Measurements from ENCODE around the gene DSC3.

Gene DSC3

GRCh38 chr18:30969670-30970170 lies 72.8 kb downstream of the DSC3 start:
- DNase-seq = no peak

GRCh38 chr18:30967701-30968100 lies 74.8 kb downstream of the DSC3 start:
- DNase-seq = no peak

GRCh38 chr18:30965237-30965636 lies 77.3 kb downstream of the DSC3 start:
- DNase-seq = no peak

GRCh38 chr18:30960661-30961060 lies 81.9 kb downstream of the DSC3 start:
- no peak for DNase-seq

GRCh38 chr18:30957066-30957465 lies 85.5 kb downstream of the DSC3 start:
- no peak for DNase-seq

- DNase-seq = no peak
Observed at GRCh38 chr18:30954262-30954661, 88.3 kb downstream of the DSC3 start.

- no peak for DNase-seq
Observed at GRCh38 chr18:30945761-30946160, 96.8 kb downstream of the DSC3 start.

GRCh38 chr18:30944773-30945417 lies 97.6 kb downstream of the DSC3 start:
- no peak for DNase-seq

GRCh38 chr18:30940952-30941539 lies 101.5 kb downstream of the DSC3 start:
- DNase-seq = no peak

All from NCI-H2029 (cell line).